ENCODE measurements around the gene ZNF337.

GRCh38 chr20:25733903-25734302 is 37.2 kb upstream of the ZNF337 start:
- TF ChIP-seq RBM22 (optimal IDR thresholded peaks at IDR 0.05; ENCODE audit: low read length) (no peak), CTCF (CRISPR knock-in tag; IDR thresholded peaks at IDR 0.05) (no peak), HIVEP1 (CRISPR knock-in tag; IDR thresholded peaks at IDR 0.05) (no peak), ZNF354B (CRISPR knock-in tag; IDR thresholded peaks at IDR 0.05) (no peak), ZNF747 (CRISPR knock-in tag; IDR thresholded peaks at IDR 0.05; ENCODE audit: borderline replicate concordance) (no peak), ZNF549 (CRISPR knock-in tag; IDR thresholded peaks at IDR 0.05) (no peak), PHF21A (CRISPR knock-in tag; IDR thresholded peaks at IDR 0.05) (no peak), POLR2A (IDR thresholded peaks at IDR 0.05; ENCODE audit: insufficient read depth in 1 of 2, low read depth in 2 of 2, low read length in 2 of 2) (no peak), ZNF609 (CRISPR knock-in tag; IDR thresholded peaks at IDR 0.05; ENCODE audit: borderline replicate concordance) (no peak), EZH2 (conservative IDR thresholded peaks at IDR 0.05; ENCODE audit: low read depth, low read length) (no peak), HNRNPH1 (optimal IDR thresholded peaks at IDR 0.05; ENCODE audit: low read depth, low read length) (no peak), MAFK (conservative IDR thresholded peaks at IDR 0.05 in 1 of 2, IDR thresholded peaks at IDR 0.05 in 1 of 2; ENCODE audit: low read length in 2 of 2) (no peak)
